Glutamatergic neuron (in vitro differentiated cells): ENCODE results near the gene PHOX2A. TPM values are rescaled to one million over a fixed set of nuclear protein-coding genes. Genes with fewer than 3 reads are reported as not detected.
"Not testable (repeated sequence)": the region's sequence is repeated elsewhere in the genome, so short reads cannot be mapped to it uniquely, and the experiment has no call there.

Experiments used
- DNase-seq: peaks from one replicate; pipeline ENCODE4 v3.0.0; 2022
- H3K27ac Mint-ChIP-seq: one replicate; pipeline ENCODE4 v1.8.0; 2020; ENCODE audit warnings: mild to moderate bottlenecking, mixed read lengths, inconsistent platforms; ENCODE audit not compliant: unreplicated experiment
- H3K27me3 Mint-ChIP-seq: one replicate; pipeline ENCODE4 v1.8.0; 2020; ENCODE audit warnings: mild to moderate bottlenecking, moderate library complexity, mixed read lengths, inconsistent platforms; ENCODE audit not compliant: unreplicated experiment
- H3K36me3 Mint-ChIP-seq: one replicate; pipeline ENCODE4 v1.8.0; 2020; ENCODE audit warnings: mild to moderate bottlenecking, mixed read lengths, inconsistent platforms; ENCODE audit not compliant: unreplicated experiment
- H3K4me1 Mint-ChIP-seq: one replicate; pipeline ENCODE4 v1.8.0; 2020; ENCODE audit warnings: mild to moderate bottlenecking, low read depth, mixed read lengths, inconsistent platforms; ENCODE audit not compliant: unreplicated experiment
- H3K4me3 Mint-ChIP-seq: one replicate; pipeline ENCODE4 v1.8.0; 2020; ENCODE audit warnings: mild to moderate bottlenecking, mixed read lengths, inconsistent platforms; ENCODE audit not compliant: unreplicated experiment
- H3K9me3 Mint-ChIP-seq: one replicate; pipeline ENCODE4 v1.8.0; 2020; ENCODE audit warnings: mild to moderate bottlenecking, moderate library complexity, mixed read lengths, inconsistent platforms; ENCODE audit not compliant: unreplicated experiment
- CTCF ChIP-seq: fragments of 200-600 bp; sonication (generic); IDR thresholded peaks from one replicate; pipeline ENCODE4 v1.5.0; 2021; ENCODE audit not compliant: partially characterized antibody, unreplicated experiment
- total RNA-seq: library from RNA; stranded (reverse); fragmentation: NEBNext Ultra II Directional; extraction: Animal tissue kit (Norgen Biotek cat#: 25700); gene quantifications from one replicate; pipeline ENCODE4 v1.2.1, GENCODE V29; 2021; ENCODE audit not compliant: unreplicated experiment

PHOX2A gene
- total RNA-seq, 1 donor from 2014 or later, result 12.0 TPM

GRCh38 chr11:72208281-72208680 lies 35.7 kb downstream of the PHOX2A start:
- no peak for DNase-seq
- peaks cover 17% of the 10 kb centered on the region for H3K36me3 Mint-ChIP-seq
- no peaks in the 10 kb centered on the region for H3K4me1 Mint-ChIP-seq
- peaks cover 8% of the 10 kb centered on the region for H3K9me3 Mint-ChIP-seq
- no peak overlapping the region for H3K4me3 Mint-ChIP-seq
- H3K27ac Mint-ChIP-seq, result no peak overlapping the region
- H3K27me3 Mint-ChIP-seq, result no peaks in the 10 kb centered on the region
- TF ChIP-seq CTCF, result no peak

GRCh38 chr11:72206794-72207193 lies 37.2 kb downstream of the PHOX2A start:
- not testable (repeated sequence) for H3K4me3 Mint-ChIP-seq, H3K27me3 Mint-ChIP-seq, H3K9me3 Mint-ChIP-seq, DNase-seq, H3K4me1 Mint-ChIP-seq
- peak overlapping the region; percentile 16 for H3K27ac Mint-ChIP-seq
- peaks cover 17% of the 10 kb centered on the region for H3K36me3 Mint-ChIP-seq

- no peak for TF ChIP-seq CTCF
- no peak for DNase-seq
- no peaks in the 10 kb centered on the region for H3K4me1 Mint-ChIP-seq
- peaks cover 6% of the 10 kb centered on the region for H3K9me3 Mint-ChIP-seq
- H3K27me3 Mint-ChIP-seq, result no peaks in the 10 kb centered on the region
- no peak overlapping the region for H3K27ac Mint-ChIP-seq
- no peak overlapping the region for H3K4me3 Mint-ChIP-seq
- peaks cover 13% of the 10 kb centered on the region for H3K36me3 Mint-ChIP-seq
Observed at GRCh38 chr11:72204886-72205285, 39.1 kb downstream of the PHOX2A start.

GRCh38 chr11:72203163-72203562 lies 40.8 kb downstream of the PHOX2A start:
- no peak overlapping the region for H3K4me3 Mint-ChIP-seq
- H3K27me3 Mint-ChIP-seq, result no peaks in the 10 kb centered on the region
- H3K36me3 Mint-ChIP-seq, result no peaks in the 10 kb centered on the region
- DNase-seq, result no peak
- no peaks in the 10 kb centered on the region for H3K4me1 Mint-ChIP-seq
- no peaks in the 10 kb centered on the region for H3K9me3 Mint-ChIP-seq
- H3K27ac Mint-ChIP-seq, result no peak overlapping the region
- TF ChIP-seq CTCF, result no peak

DNA sequence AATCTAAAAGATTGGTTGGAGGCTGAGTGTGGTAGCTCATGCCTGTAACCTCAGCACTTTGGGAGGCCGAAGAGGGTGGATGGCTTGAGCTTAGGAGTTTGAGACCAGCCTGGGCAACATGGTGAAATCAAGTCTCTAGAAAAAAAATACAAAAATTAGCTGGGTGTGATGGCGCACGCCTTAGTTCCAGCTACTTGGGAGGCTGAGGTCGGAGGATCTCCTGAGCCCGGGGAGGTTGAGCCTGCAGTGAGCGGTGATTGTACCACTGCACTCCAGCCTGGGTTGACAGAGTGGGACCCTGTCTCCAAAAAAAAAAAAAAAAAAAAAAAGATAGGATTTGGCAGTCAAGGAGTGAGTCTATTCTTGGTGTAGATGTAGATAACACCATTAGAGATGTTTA lies 41.4 kb downstream of the PHOX2A start:
- DNase-seq, result no peak
- Mint-ChIP-seq H3K9me3 (no peaks in the 10 kb centered on the region), H3K27ac (no peak overlapping the region), H3K4me1 (no peaks in the 10 kb centered on the region), H3K36me3 (no peaks in the 10 kb centered on the region), H3K4me3 (no peak overlapping the region), H3K27me3 (no peaks in the 10 kb centered on the region)
- no peak for TF ChIP-seq CTCF

GRCh38 chr11:72201445-72201844 lies 42.5 kb downstream of the PHOX2A start:
- H3K4me1 Mint-ChIP-seq, H3K27me3 Mint-ChIP-seq, H3K36me3 Mint-ChIP-seq, DNase-seq, H3K9me3 Mint-ChIP-seq, H3K4me3 Mint-ChIP-seq, H3K27ac Mint-ChIP-seq: not testable (repeated sequence)
